Medulla oblongata (tissue), 1 donor: ENCODE data around the gene SYNM.
"Not testable (repeated sequence)": the region's sequence is repeated elsewhere in the genome, so short reads cannot be mapped to it uniquely, and the experiment has no call there.

Experiments
- DNase-seq: peaks from one replicate; pipeline ENCODE4 v3.0.0-alpha.2; 2015; ENCODE audit errors: extremely low spot score

The SYNM gene

DNA sequence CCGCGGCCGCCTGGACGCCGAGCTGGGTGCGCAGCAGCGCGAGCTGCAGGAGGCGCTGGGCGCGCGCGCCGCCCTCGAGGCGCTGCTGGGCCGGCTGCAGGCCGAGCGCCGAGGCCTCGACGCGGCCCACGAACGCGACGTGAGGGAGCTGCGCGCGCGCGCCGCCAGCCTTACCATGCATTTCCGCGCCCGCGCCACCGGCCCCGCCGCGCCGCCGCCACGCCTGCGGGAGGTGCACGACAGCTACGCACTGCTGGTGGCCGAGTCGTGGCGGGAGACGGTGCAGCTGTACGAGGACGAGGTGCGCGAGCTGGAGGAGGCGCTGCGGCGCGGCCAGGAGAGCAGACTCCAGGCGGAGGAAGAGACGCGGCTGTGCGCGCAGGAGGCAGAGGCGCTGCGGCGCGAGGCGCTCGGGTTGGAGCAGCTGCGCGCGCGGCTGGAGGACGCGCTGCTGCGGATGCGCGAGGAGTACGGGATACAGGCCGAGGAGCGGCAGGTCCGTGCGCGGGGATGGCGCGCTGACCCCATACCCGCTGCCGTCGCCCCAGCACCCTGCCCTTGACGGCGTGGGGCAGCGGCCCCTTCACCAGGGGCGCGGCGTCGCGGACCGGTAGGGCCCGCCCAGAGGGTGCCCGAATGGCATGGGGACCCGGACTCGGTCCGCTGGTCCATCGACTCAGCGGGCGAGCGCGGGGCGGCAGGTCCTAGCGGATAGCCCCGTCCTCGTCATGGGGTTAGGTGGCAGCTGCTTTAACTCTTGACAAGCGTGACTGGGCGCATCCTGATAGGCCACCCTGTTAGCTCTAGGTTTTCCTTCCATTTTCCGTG, 848 bp downstream of the SYNM start:
- DNase-seq, result no peak

DNA sequence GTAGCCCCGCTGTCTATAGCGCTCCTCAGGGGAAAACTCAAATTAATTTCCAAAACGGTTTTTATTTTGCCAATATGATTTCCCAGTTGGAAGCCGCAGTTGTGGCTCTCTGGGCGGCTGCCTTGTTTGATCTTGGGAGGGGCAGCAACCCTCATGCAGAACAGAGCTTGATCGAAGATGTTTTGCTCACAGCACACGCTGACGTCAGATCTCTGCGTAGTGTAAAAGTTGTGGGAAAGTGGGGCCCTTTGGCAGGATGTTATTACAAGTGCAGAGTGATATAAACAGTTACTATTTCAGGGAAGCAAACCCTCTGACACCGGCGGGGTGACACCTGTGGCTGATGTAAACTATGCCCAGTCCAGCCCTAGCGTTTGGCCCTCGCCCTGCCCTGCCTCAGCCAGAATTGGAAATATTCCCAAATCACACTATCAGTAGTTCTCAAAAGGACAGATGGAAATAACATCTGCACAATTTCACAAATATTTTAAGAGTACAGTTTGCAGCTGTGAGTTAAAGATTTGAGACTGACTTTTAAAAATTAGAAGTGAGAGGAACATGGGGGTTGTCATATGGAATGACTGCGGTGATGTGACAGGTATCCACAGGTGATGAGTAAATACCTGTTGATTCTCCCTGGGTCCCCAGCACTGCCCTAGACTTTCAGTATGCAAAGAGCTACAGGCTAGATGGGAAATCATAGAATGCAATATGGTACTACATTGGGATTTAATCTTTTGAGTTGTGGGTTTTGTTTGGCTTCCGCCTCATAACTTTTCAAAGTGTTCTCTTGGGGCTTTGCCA, 1.7 kb downstream of the SYNM start:
- no peak for DNase-seq

DNA sequence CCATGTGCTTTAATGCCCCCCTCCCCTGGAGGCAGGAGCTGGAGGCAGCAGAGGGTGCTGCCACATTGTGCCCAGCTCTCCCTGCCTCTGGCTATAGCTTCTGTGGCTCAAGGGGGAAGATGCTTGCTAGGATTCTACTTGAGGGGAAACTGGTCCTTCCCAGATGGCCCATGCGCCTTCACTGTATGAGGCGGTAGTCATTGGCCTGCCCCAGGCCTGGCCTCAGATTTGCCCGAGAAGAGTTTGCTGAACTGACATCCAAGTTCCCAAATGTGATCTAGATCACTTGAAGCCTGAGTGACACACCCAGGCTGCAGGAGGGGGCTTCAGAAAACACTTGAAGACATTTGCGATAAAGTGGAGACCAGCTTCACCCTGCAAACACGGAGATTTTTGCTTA, 4.1 kb downstream of the SYNM start:
- no peak for DNase-seq

GRCh38 chr15:99109555-99110021, 4.7 kb downstream of the SYNM start:
- DNase-seq, result no peak

DNA sequence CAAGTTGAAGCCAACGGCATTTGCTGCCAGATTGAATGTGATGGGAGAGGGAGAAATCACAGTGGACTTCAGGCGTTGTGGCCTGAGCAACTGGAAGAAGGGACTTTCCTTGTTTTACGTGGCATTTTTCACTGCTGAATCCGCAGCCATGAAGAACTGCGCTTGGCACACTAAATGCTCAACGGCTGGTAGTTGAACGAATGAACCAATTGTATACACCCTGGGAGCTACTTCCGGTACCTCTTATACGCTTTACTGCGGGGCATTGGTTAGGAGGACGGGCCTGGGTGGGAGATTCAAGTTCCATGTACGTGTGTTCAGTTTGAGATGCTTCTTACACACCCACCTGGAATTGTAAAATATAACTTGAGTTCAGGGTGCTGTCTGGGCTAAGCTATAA, 5.2 kb downstream of the SYNM start:
- DNase-seq, result no peak

DNA sequence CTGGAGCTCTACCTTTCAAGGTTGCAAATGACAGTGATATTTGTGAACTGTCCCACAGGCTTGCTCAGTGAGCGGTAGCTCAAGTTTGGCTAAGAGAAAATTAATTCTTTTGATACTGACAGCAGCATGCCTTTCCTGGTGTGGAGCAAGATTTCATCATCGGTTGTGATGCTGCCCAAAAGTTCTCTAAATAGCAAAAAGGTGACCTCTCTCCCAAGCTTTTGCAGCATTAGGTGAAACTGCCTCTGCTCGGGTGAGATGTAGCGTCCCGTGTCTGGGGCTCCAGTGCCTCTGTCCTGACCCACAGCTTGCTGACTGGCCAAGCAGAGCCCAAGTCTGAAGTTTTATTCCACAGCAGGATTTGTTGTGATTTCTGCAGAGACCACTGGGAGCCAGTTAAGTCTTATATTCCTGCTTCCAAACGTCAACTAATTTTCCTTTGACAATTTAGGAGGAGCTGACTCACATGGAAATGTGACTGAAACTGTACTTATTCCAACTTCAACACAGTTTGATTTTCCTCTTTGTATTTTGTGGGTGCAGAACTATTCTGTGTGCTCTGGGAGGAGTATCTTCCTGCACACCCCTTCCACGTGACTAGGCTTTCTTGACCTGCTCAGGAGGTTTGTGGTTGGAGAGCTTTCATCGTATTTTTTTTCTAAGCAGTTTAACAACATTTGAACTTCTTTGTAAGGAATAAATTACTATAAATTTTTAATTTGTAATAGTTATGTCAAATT, 5.9 kb downstream of the SYNM start:
- no peak for DNase-seq

- DNase-seq, result not testable (repeated sequence)
Observed at GRCh38 chr15:99111641-99112040, 6.8 kb downstream of the SYNM start.

DNA sequence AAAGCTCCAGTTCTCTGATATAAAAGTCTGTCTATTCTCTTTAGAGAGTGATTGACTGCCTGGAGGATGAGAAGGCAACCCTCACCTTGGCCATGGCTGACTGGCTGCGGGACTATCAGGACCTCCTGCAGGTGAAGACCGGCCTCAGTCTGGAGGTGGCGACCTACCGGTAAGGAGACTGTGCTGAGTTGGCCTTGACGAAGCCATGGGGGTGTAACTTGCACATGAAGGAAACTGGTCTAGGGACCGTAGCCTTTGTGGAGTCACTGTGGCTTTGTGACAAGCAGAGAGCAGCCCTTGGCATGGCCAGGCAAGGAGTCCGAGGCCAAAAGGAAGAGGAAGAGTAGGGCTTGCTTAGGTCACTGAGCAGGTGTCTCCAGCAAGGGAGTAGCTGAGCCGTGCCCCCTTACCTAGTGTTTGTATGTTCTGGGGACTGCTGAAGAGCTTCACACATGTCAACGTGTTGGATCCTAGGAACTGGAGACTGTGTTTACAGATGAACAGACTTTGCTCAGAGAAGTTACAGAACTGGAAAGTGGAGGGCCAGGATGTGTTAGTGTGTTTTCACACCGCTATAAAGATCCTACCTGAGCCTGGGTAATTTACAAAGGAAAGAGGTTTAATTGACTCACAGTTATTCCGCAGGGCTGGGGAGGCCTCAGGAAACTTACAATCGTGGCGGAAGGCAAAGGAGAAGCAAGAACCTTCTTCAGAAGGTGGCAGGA, 8.8 kb downstream of the SYNM start:
- no peak for DNase-seq

- no peak for DNase-seq
Observed at GRCh38 chr15:99114511-99115299, 9.8 kb downstream of the SYNM start.

GRCh38 chr15:99115300-99116215, 10.7 kb downstream of the SYNM start:
- no peak for DNase-seq

GRCh38 chr15:99117111-99117510, 12.2 kb downstream of the SYNM start:
- DNase-seq, result no peak

GRCh38 chr15:99117563-99118257, 12.8 kb downstream of the SYNM start:
- no peak for DNase-seq

DNA sequence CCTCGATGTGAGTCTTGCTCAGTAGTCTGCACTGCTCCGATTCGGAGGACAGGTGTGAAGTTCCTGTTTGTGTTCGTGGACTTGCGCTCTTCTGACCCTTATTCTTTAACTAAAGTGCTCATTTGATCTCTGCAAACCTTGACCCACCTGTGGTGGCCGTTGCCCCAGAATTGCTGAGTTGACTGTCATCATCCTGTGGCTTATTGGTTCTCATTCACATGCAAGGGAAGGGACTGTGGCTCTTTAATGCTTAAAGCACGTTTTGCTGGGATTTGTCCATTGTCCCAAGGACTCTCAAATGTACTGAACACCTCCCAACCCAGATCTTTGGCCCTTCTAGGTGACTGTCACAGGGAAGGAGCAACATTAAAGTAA, 13.4 kb downstream of the SYNM start:
- DNase-seq, result no peak

DNA sequence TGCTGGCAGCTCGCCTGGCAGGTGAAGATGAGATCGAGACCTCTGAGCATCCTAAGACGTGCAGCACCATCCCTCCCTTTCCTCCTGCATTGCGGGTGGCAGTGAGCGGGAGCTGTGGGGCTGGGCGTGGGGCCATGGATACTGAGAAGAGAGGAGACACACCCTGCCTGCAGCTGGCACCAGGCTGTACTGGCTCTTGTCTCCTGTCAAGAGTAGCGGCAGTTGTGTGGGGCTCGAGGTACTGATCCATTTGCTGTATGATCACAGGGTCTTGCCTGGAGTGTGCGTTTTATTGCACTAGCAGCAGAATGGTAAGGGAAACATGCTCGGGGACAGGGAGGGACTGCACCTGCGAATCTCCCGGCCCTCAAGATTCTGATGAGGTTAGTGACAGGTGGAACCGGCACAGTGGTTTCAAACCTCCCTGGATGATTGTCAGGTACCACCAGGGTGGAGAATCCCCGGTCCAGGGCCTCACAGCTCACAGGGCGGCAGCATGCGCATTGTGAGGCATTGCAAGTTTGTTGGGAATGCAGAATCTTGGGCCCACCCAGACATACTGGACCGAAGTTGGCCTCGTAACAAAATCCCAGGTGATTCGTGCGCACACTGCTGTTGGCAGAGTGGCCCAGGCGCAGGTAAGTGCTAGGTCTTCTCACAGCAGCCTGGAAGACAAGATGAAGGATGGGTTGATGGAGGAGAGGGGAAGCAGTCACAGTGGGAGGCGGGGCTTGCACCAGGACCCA, 14.1 kb downstream of the SYNM start:
- no peak for DNase-seq

- DNase-seq, result no peak
Observed at GRCh38 chr15:99120050-99120777, 15.3 kb downstream of the SYNM start.

DNA sequence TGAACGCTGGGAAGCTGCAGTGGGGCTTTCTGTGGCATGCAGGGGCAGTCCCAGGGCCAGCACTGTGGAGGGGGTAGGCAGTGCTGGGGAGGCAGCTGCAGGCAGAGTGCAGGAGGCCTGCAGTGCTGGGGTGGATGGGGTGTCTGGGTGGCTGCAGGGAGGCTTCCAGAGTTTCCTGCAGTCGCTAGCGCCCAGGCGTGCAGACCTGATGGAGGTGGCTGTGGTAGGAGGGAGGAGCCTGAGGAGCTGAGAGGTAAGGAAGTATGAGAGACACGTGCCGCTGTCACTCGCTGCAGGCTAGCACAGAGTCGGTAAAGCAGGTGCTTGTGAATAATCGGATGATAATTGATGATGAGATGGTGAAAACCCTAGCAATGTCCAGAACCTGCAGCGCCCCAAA, 16.3 kb downstream of the SYNM start:
- no peak for DNase-seq

DNA sequence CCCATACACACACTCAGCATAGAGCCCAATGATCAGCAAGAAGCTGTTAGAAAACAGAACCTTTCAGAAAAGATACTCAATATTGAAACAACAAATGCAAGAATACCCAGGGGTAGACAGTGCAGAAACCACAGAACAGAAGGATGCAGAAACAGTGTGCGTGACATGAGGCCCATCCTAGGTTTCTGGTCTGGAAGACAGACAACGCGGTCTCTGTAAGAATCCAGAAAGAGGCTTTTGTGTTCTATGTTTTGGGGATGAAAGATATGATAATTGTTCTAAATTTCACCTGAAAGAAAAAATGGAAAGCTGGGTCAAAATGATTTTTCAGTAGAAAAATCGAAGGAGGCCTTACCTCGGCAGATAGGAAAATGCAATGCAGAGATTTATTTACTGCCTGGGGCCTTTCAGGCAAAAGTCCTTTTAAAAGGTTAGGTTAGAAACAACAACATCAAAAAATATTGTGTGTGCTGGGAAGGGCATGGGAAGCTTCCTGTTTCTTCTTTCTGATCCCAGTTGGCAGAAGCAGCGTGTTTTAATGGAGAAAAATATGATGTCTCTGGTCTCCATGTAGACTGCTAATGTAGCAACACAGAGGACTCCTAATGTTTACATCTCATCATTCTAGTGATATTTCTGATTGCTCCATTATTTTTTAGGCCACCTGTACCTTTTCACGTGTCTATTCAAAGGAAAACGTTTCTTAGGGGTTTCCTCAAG, 17.0 kb downstream of the SYNM start:
- DNase-seq, result no peak
